ENCODE measurements around the gene LRCH2.

DNA sequence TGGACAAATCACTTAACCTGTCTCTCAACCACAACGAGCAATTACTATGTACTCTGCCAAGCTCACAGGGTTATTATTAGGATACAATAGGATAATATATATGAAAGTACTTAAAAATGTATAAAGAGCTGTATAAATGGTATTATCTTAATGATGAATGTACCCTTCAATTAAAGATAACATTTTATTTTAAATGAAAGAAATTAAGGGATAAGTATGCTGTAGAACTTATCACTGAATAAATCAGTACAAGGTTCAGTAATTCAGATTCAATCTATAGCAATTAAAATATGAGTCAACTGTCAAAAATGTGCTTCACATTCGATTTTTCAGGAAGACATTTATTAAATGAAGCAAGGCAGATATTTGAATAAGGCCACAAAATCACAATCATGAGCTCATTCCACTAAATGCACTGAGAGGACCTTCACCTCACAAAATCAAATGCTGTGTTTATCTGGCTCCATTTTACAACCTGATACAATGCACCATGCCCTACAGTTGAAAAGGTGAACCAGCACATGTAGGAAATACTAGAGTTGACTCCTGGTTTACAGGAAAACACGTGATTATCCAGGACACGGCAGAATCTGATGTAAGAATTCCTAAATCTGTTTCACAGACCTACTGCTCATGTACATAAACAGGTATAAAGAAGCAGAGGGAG lies 4.4 kb downstream of the LRCH2 start:
- TF ChIP-seq, protein P1, sequence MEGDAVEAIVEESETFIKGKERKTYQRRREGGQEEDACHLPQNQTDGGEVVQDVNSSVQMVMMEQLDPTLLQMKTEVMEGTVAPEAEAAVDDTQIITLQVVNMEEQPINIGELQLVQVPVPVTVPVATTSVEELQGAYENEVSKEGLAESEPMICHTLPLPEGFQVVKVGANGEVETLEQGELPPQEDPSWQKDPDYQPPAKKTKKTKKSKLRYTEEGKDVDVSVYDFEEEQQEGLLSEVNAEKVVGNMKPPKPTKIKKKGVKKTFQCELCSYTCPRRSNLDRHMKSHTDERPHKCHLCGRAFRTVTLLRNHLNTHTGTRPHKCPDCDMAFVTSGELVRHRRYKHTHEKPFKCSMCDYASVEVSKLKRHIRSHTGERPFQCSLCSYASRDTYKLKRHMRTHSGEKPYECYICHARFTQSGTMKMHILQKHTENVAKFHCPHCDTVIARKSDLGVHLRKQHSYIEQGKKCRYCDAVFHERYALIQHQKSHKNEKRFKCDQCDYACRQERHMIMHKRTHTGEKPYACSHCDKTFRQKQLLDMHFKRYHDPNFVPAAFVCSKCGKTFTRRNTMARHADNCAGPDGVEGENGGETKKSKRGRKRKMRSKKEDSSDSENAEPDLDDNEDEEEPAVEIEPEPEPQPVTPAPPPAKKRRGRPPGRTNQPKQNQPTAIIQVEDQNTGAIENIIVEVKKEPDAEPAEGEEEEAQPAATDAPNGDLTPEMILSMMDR (IDR thresholded peaks at IDR 0.05): no peak
- TF ChIP-seq POLR2A (IDR thresholded peaks at IDR 0.05; ENCODE audit: low read depth): no peak
- TF ChIP-seq POLR2AphosphoS5 (IDR thresholded peaks at IDR 0.05): no peak

All from esophagus muscularis mucosa (tissue), 3 donors.